Kidney epithelial cell (primary cell): ENCODE data around the gene GUCY1A2. TPM values are rescaled to one million over a fixed set of nuclear protein-coding genes. Genes with fewer than 3 reads are reported as not detected.
"Not testable (repeated sequence)": the region's sequence is repeated elsewhere in the genome, so short reads cannot be mapped to it uniquely, and the experiment has no call there.

Experiments
- DNase-seq: peaks from one replicate; pipeline ENCODE4 v3.0.0-alpha.2; 2010; ENCODE audit warnings: low read depth
- H3K27me3 ChIP-seq: 2 replicates; pipeline ENCODE4 v1.6.0; 2011; ENCODE audit warnings: low read length; ENCODE audit not compliant: control insufficient read depth, insufficient read depth
- H3K36me3 ChIP-seq: 2 replicates; pipeline ENCODE4 v1.5.1; 2011; ENCODE audit warnings: low read length; ENCODE audit not compliant: control insufficient read depth, insufficient read depth
- H3K4me3 ChIP-seq: 2 replicates; pipeline ENCODE4 v1.5.1; 2011; ENCODE audit warnings: low read depth, mild to moderate bottlenecking, control low read depth, low read length
- CTCF ChIP-seq: IDR thresholded peaks from 2 replicates; pipeline ENCODE4 v1.5.1; 2011; ENCODE audit warnings: mild to moderate bottlenecking, moderate library complexity, low read length, control low read depth, inconsistent platforms; ENCODE audit not compliant: insufficient read depth, poor library complexity, severe bottlenecking
- total RNA-seq: library from RNA; depleted of rRNA; stranded (reverse); fragments of >200 nt; gene quantifications from 2 replicates; pipeline ENCODE4 v1.2.3, GENCODE V29; 2015

Gene GUCY1A2
- total RNA-seq, 1 donor from 2014 or later: 2.0 TPM

GRCh38 chr11:106913141-106913540 lies 105.1 kb downstream of the GUCY1A2 start:
- Histone ChIP-seq H3K27me3 (no peaks in the 10 kb centered on the region), H3K4me3 (no peak overlapping the region), H3K36me3 (no peaks in the 10 kb centered on the region)
- no peak for TF ChIP-seq CTCF
- no peak for DNase-seq

GRCh38 chr11:106904826-106905225 lies 113.5 kb downstream of the GUCY1A2 start:
- no peak for DNase-seq
- no peak for TF ChIP-seq CTCF
- no peaks in the 10 kb centered on the region for H3K27me3 ChIP-seq

GRCh38 chr11:106889718-106890117 lies 128.6 kb downstream of the GUCY1A2 start:
- Histone ChIP-seq H3K4me3 (no peak overlapping the region), H3K27me3 (no peaks in the 10 kb centered on the region), H3K36me3 (no peaks in the 10 kb centered on the region)
- TF ChIP-seq CTCF: no peak
- DNase-seq: no peak

More at GRCh38 chr11:106904826-106905225, 113.5 kb downstream of the GUCY1A2 start:
- no peak overlapping the region for H3K4me3 ChIP-seq
- H3K36me3 ChIP-seq: no peaks in the 10 kb centered on the region

- no peaks in the 10 kb centered on the region for H3K27me3 ChIP-seq
- TF ChIP-seq CTCF: no peak
- H3K4me3 ChIP-seq: no peak overlapping the region
- DNase-seq: no peak
- H3K36me3 ChIP-seq: no peaks in the 10 kb centered on the region
These were observed 129.9 kb downstream of the GUCY1A2 start for GRCh38 chr11:106888386-106888785.

- H3K36me3 ChIP-seq, H3K27me3 ChIP-seq, DNase-seq, H3K4me3 ChIP-seq: not testable (repeated sequence)
These were observed 134.6 kb downstream of the GUCY1A2 start for GRCh38 chr11:106883693-106884092.

GRCh38 chr11:106879832-106880546 lies 138.3 kb downstream of the GUCY1A2 start:
- no peaks in the 10 kb centered on the region for H3K27me3 ChIP-seq
- no peak for TF ChIP-seq CTCF
- no peaks in the 10 kb centered on the region for H3K36me3 ChIP-seq
- H3K4me3 ChIP-seq: no peak overlapping the region
- DNase-seq: no peak
